22Rv1 (cell line): Measurements from ENCODE around the gene AIFM1.
A peak's percentile ranks its signal among the peaks of the same experiment; 100 is the strongest.

Experiments used
- H3K27ac ChIP-seq: fragments of 450-650 bp; 2 replicates; pipeline ENCODE4 v1.5.1; 2017
- ZFX ChIP-seq: fragments of 450-650 bp; IDR thresholded peaks from 2 replicates; pipeline ENCODE4 v1.6.1; 2017; ENCODE audit warnings: antibody characterized with exemption, borderline replicate concordance
- TF ChIP-seq, protein P1 (sequence below): fragments of 450-650 bp; IDR thresholded peaks from 2 replicates; pipeline ENCODE4 v1.5.1; 2017; ENCODE audit warnings: mild to moderate bottlenecking

The AIFM1 gene

GRCh38 chrX:130170752-130171445 lies 5.3 kb upstream of the AIFM1 start:
- TF ChIP-seq ZFX = no peak
- TF ChIP-seq, protein P1, sequence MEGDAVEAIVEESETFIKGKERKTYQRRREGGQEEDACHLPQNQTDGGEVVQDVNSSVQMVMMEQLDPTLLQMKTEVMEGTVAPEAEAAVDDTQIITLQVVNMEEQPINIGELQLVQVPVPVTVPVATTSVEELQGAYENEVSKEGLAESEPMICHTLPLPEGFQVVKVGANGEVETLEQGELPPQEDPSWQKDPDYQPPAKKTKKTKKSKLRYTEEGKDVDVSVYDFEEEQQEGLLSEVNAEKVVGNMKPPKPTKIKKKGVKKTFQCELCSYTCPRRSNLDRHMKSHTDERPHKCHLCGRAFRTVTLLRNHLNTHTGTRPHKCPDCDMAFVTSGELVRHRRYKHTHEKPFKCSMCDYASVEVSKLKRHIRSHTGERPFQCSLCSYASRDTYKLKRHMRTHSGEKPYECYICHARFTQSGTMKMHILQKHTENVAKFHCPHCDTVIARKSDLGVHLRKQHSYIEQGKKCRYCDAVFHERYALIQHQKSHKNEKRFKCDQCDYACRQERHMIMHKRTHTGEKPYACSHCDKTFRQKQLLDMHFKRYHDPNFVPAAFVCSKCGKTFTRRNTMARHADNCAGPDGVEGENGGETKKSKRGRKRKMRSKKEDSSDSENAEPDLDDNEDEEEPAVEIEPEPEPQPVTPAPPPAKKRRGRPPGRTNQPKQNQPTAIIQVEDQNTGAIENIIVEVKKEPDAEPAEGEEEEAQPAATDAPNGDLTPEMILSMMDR = no peak
- H3K27ac ChIP-seq = no peak overlapping the region

GRCh38 chrX:130167040-130167439 lies 1.4 kb upstream of the AIFM1 start:
- H3K27ac ChIP-seq = peak overlapping the region; percentile 87
- no peak for TF ChIP-seq ZFX
- TF ChIP-seq, protein P1 = no peak

GRCh38 chrX:130166503-130166777 lies 799 bp upstream of the AIFM1 start:
- no peak for TF ChIP-seq ZFX
- TF ChIP-seq, protein P1 = no peak
- peak overlapping the region; percentile 87 for H3K27ac ChIP-seq

DNA sequence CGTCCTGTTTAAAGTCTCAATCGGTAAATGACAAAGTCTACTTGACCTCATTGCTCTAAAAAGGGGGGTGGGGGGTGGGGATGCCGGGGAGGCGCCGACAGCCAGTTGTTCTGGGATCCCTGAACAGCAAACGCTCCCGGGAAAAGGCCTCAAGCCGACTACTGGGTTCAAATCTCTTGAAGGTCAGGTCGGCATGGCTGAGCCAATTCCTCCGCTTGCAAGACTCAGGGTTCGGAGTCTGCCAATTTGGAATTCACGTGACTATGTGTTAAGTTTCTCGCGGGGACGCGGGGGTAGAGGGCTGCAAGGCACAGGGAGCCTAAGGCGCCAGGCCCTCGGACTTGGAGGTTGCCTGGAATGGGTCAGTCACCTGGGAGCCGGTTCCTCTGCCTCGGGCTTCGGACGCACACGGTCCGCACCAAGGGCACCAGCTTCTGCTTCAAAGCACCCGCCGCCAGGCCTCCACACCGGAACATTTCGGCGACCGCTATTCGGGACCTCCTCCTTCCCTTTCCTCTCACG lies 399 bp downstream of the AIFM1 start:
- TF ChIP-seq ZFX = no peak
- TF ChIP-seq, protein P1 = no peak

DNA sequence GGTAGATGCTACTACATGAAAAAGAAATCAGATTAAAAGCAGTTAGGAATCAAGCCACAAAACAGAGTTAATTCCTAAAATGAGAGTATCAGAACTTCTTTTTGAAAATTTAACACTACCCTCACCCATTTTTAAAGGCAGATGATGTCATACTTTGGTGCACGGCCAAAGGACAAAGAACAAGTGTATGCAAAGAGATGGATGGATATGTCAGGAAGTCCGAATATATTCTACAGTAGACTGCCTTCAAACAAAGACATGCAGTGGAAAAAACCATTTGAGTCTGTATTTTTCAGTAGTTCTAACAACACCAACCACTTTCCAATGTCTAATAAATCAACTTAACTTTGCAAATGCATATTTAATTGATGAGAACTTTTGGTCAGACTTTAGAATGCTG lies 2.2 kb downstream of the AIFM1 start:
- no peak overlapping the region for H3K27ac ChIP-seq
- no peak for TF ChIP-seq ZFX
- TF ChIP-seq, protein P1 = no peak

More for the DNA sequence above, 399 bp downstream of the AIFM1 start:
- peak overlapping the region; percentile 87 for H3K27ac ChIP-seq

GRCh38 chrX:130162094-130162735 lies 3.4 kb downstream of the AIFM1 start:
- TF ChIP-seq, protein P1 = no peak
- TF ChIP-seq ZFX = no peak
- no peak overlapping the region for H3K27ac ChIP-seq

- H3K27ac ChIP-seq = peak overlapping the region; percentile 48
- TF ChIP-seq, protein P1 = no peak
- TF ChIP-seq ZFX = no peak
Observed at GRCh38 chrX:130159776-130160175, 5.9 kb downstream of the AIFM1 start.
